IMR-90 (cell line): ENCODE measurements around the gene SLC16A8. TPM values are rescaled to one million over a fixed set of nuclear protein-coding genes. Genes with fewer than 3 reads are reported as not detected.

Experiments
- ATAC-seq: fragments of 200-7000 bp; cut with Tn5 transposase; 2 replicates; pipeline ENCODE4 v1.9.1; 2020; ENCODE audit warnings: low read depth, mild to moderate bottlenecking, moderate library complexity
- BruUV-seq: library from RNA; stranded (reverse); fragments of 400-500 nt; replicated peaks from 2 replicates; lab custom pipeline; 2021; lab: Mats Ljungman, UMichigan
- CTCF ChIA-PET: fragments of 300-600 bp; formaldehyde crosslinking; extraction: SDS; loops from one replicate; lab custom pipeline; 2021; ENCODE audit warnings: antibody characterized with exemption; lab: Yijun Ruan, JAX
- POLR2A ChIA-PET: fragments of 300-600 bp; sonication (Branson Sonifier 250); formaldehyde crosslinking; loops from one replicate; lab custom pipeline; 2022; ENCODE audit warnings: antibody characterized with exemption; ENCODE audit not compliant: unreplicated experiment; lab: Charles Lee
- DNase-seq: peaks from one replicate; pipeline ENCODE4 v3.0.0; 2013
- H2AFZ ChIP-seq: replicated peaks from 2 replicates; pipeline ENCODE3; 2013; ENCODE audit warnings: low read length, mild to moderate bottlenecking; ENCODE audit not compliant: poor library complexity
- H2AK5ac ChIP-seq: 2 replicates; pipeline ENCODE4 v1.6.1; 2013; ENCODE audit warnings: low read depth, low read length, inconsistent platforms
- H2AK9ac ChIP-seq: replicated peaks from 2 replicates; pipeline ENCODE3; 2013; ENCODE audit warnings: mild to moderate bottlenecking, low read depth, low read length, moderate library complexity; ENCODE audit not compliant: poor library complexity
- H2BK120ac ChIP-seq: 2 replicates; pipeline ENCODE4 v1.6.1; 2013; ENCODE audit warnings: low read depth, low read length, inconsistent platforms
- H2BK15ac ChIP-seq: 3 replicates; pipeline ENCODE4 v1.6.1; 2013; ENCODE audit warnings: low read depth, low read length, inconsistent platforms
- H2BK20ac ChIP-seq: 2 replicates; pipeline ENCODE4 v1.6.1; 2013; ENCODE audit warnings: low read depth, mild to moderate bottlenecking, inconsistent platforms, low read length, moderate library complexity
- H2BK5ac ChIP-seq: 2 replicates; pipeline ENCODE4 v1.6.1; 2013; ENCODE audit warnings: mild to moderate bottlenecking, low read depth, low read length, inconsistent platforms; ENCODE audit not compliant: poor library complexity, severe bottlenecking
- H3K14ac ChIP-seq: replicated peaks from 2 replicates; pipeline ENCODE4 v1.6.1; 2013; ENCODE audit warnings: low read depth, low read length, inconsistent platforms
- H3K18ac ChIP-seq: 2 replicates; pipeline ENCODE4 v1.6.1; 2013; ENCODE audit warnings: low read depth, low read length, control low read depth
- H3K23ac ChIP-seq: 2 replicates; pipeline ENCODE4 v1.6.1; 2013; ENCODE audit warnings: low read depth, low read length, inconsistent platforms
- H3K27ac ChIP-seq: 2 replicates; pipeline ENCODE4 v1.5.1; 2013; ENCODE audit warnings: mild to moderate bottlenecking, control low read depth, low read length; ENCODE audit not compliant: insufficient read depth
- H3K27me3 ChIP-seq: 2 replicates; pipeline ENCODE4 v1.6.1; 2013; ENCODE audit warnings: low read length; ENCODE audit not compliant: control insufficient read depth, insufficient read depth
- H3K36me3 ChIP-seq: 2 replicates; pipeline ENCODE4 v1.6.1; 2013; ENCODE audit warnings: low read length, mixed read lengths; ENCODE audit not compliant: control insufficient read depth, insufficient read depth
- H3K4ac ChIP-seq: 2 replicates; pipeline ENCODE4 v1.6.1; 2013; ENCODE audit warnings: low read depth, low read length, inconsistent platforms
- H3K4me1 ChIP-seq: 2 replicates; pipeline ENCODE4 v1.6.1; 2013; ENCODE audit warnings: low read length, mixed read lengths; ENCODE audit not compliant: control insufficient read depth, insufficient read depth
- H3K4me2 ChIP-seq: 2 replicates; pipeline ENCODE4 v1.6.1; 2013; ENCODE audit warnings: low read depth, mild to moderate bottlenecking, control low read depth, low read length, moderate library complexity
- H3K4me3 ChIP-seq: 2 replicates; pipeline ENCODE4 v1.5.1; 2013; ENCODE audit warnings: low read depth, mild to moderate bottlenecking, control low read depth, low read length, moderate library complexity; ENCODE audit not compliant: insufficient read depth
- H3K56ac ChIP-seq: 2 replicates; pipeline ENCODE4 v1.6.1; 2013; ENCODE audit warnings: low read length, inconsistent platforms; ENCODE audit not compliant: insufficient read depth; ENCODE audit errors: extremely low read depth
- H3K79me1 ChIP-seq, 2 experiments: 2 replicates each; pipeline ENCODE4 v1.6.1; 2013; ENCODE audit warnings: low read length in 2 of 2, inconsistent platforms in 1 of 2, low read depth in 1 of 2
- H3K9ac ChIP-seq: 2 replicates; pipeline ENCODE4 v1.6.1; 2013; ENCODE audit warnings: low read depth, low read length, control low read depth
- H3K9me1 ChIP-seq: 2 replicates; pipeline ENCODE4 v1.6.1; 2013; ENCODE audit warnings: low read length, inconsistent platforms; ENCODE audit not compliant: insufficient read depth
- H3K9me3 ChIP-seq: 2 replicates; pipeline ENCODE4 v1.6.1; 2013; ENCODE audit warnings: low read length; ENCODE audit not compliant: control insufficient read depth, insufficient read depth
- H4K20me1 ChIP-seq: 2 replicates; pipeline ENCODE4 v1.6.1; 2013; ENCODE audit warnings: low read length, inconsistent platforms; ENCODE audit not compliant: insufficient read depth
- H4K5ac ChIP-seq: 2 replicates; pipeline ENCODE4 v1.6.1; 2013; ENCODE audit warnings: mild to moderate bottlenecking, low read depth, low read length, control low read depth
- H4K8ac ChIP-seq, 2 experiments: 2 replicates each; pipeline ENCODE4 v1.6.1; 2013; ENCODE audit warnings: low read depth in 2 of 2, low read length in 2 of 2, control low read depth in 1 of 2, inconsistent platforms in 1 of 2
- H4K91ac ChIP-seq: 2 replicates; pipeline ENCODE4 v1.6.1; 2013; ENCODE audit warnings: low read depth, low read length, inconsistent platforms; ENCODE audit not compliant: insufficient read depth
- BHLHE40 ChIP-seq: fragments of 150-350 bp; IDR thresholded peaks from 2 replicates; pipeline ENCODE4 v1.6.1; 2016; ENCODE audit warnings: mild to moderate bottlenecking, low read depth, low read length
- MAFK ChIP-seq: IDR thresholded peaks from 2 replicates; pipeline ENCODE4 v1.6.1; 2012; ENCODE audit warnings: low read depth, low read length, improper control_type of control experiment
- MAZ ChIP-seq: IDR thresholded peaks from 2 replicates; pipeline ENCODE4 v1.6.1; 2012; ENCODE audit warnings: low read depth, mild to moderate bottlenecking, low read length, improper control_type of control experiment, moderate library complexity, borderline replicate concordance
- MXI1 ChIP-seq: IDR thresholded peaks from 2 replicates; pipeline ENCODE4 v1.6.1; 2012; ENCODE audit warnings: low read depth, mild to moderate bottlenecking, low read length, moderate library complexity, borderline replicate concordance
- NFE2L2 ChIP-seq: fragments of 150-350 bp; IDR thresholded peaks from 2 replicates; pipeline ENCODE4 v1.6.1; 2016; ENCODE audit warnings: low read depth, mild to moderate bottlenecking, low read length
- RAD21 ChIP-seq: IDR thresholded peaks from 2 replicates; pipeline ENCODE4 v1.6.1; 2012; ENCODE audit warnings: low read length, improper control_type of control experiment
- SMC3 ChIP-seq: fragments of 150-350 bp; IDR thresholded peaks from 2 replicates; pipeline ENCODE4 v1.6.1; 2016; ENCODE audit warnings: low read depth, mild to moderate bottlenecking, antibody characterized with exemption, low read length, moderate library complexity
- WGBS, 2 experiments: methylation state at CpG; one replicate each; pipeline versions ENCODE4 v1.1.5 to v1.1.7; 2013; ENCODE audit warnings: missing lambda C conversion rate in 2 of 2; ENCODE audit not compliant: insufficient read length in 1 of 2; ENCODE audit errors: extremely low coverage in 2 of 2; 5-methylcytosine and 5-hydroxymethylcytosine counted together
- dilution Hi-C: fragments of 300-500 bp; cut with HindIII; formaldehyde crosslinking; loops from one replicate; pipeline ENCODE4 v1.14.3; 2018; ENCODE audit warnings: low sequenced_read_pairs; ENCODE audit not compliant: unreplicated experiment
- in situ Hi-C: fragments of 300-500 bp; cut with MboI; formaldehyde crosslinking; loops from 3 replicates; pipeline ENCODE4 v1.14.3; 2019; ENCODE audit warnings: low sequenced_read_pairs, inconsistent platforms, mixed read lengths
- intact Hi-C: fragments of 100-400 bp; cut with micrococcal nuclease; formaldehyde crosslinking; loops from 2 replicates; pipeline ENCODE4 v1.10.0; 2022
- polyA plus RNA-seq, 3 experiments: library from polyadenylated mRNA; depleted of rRNA; stranded (reverse); fragments of >200 nt; gene quantifications; 2 replicates each; pipeline ENCODE4 v1.2.3, GENCODE V29; 2012; ENCODE audit warnings: low replicate concordance in 1 of 3
- total RNA-seq: library from RNA; depleted of rRNA; stranded (reverse); fragments of >200 nt; gene quantifications from 2 replicates; pipeline ENCODE4 v1.2.3, GENCODE V29; 2012
- TF ChIP-seq, protein P1 (sequence below): fragments of 150-350 bp; IDR thresholded peaks from 2 replicates; pipeline ENCODE4 v1.6.1; 2016; ENCODE audit warnings: low read depth, mild to moderate bottlenecking, low read length, moderate library complexity, borderline replicate concordance

SLC16A8 gene
- total and polyA plus RNA-seq, 2 of the 4 experiments (the other 2 are of a cell fraction): not detected

DNA sequence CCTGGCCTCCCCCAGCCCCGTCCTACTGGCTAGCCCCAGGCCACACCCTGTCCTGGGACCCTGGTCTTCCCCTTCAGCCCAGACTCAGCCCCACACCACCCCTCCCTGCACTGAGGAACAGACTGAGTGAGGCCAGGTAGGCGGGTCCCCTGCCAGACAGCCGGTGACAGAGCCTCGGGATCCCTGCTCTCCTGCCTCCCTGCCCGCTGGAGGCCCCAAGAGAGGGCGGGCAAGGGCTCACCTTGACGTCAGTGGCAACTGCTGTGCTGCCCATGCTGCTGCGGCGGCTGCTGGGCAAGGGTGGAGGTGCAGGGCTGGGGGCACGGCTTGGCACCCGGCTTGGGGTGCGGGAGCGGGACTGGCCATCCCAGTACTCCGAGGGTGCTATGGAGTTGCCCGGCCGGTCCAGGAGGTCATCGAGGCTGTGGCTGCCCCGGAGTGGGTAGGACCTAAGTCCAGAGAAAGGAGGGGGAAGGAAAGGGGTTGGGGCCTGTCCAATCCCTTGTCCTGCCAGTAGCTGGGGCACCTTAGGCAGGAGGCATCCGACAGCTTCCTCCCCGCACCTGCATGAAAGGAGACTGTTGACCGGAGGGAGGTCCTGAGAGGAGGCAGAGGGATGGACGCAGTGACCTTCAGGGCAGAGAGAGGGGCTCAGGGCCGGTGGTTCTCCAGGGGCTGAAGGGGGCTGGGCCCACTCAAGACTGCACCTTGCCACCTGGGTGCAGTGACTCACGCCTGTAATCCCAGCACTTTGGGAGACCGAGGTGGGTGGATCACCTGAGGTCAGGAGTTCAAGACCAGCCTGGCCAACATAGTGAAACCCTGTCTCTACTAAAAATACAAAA is 2.2 kb upstream of the SLC16A8 start:
- no peak overlapping the region for H3K23ac ChIP-seq
- dilution Hi-C loops: no loop called here
- H3K4me2 ChIP-seq: no peak overlapping the region
- BruUV-seq: no TSS peak
- H2AK9ac ChIP-seq: peak overlapping the region; percentile 42
- H3K9ac ChIP-seq: no peak overlapping the region
- no peak overlapping the region for H2AFZ ChIP-seq
- H3K4me1 ChIP-seq: peaks cover 2% of the 10 kb centered on the region; the same call in 1 of the 2 replicates
- H2AK5ac ChIP-seq: no peak overlapping the region
- no peaks in the 10 kb centered on the region for H3K79me1 ChIP-seq
- H4K5ac ChIP-seq: no peak overlapping the region
- H4K91ac ChIP-seq: no peak overlapping the region
- H4K20me1 ChIP-seq: no peaks in the 10 kb centered on the region; the same call in 1 of the 2 replicates
- no peak overlapping the region for H4K8ac ChIP-seq
- no peak overlapping the region for H3K4ac ChIP-seq
- intact Hi-C loops: no loop called here
- 67% methylated on average over 13 of the region's 25 CpGs; no CpG with 5 or more reads in 1 of the 2 experiments for WGBS, 2 experiments
- H3K14ac ChIP-seq: no peak overlapping the region
- in situ Hi-C loops: no loop called here
- H2BK120ac ChIP-seq: no peak overlapping the region
- H3K27ac ChIP-seq: no peak overlapping the region
- no peaks in the 10 kb centered on the region for H3K36me3 ChIP-seq
- no peak overlapping the region for H3K56ac ChIP-seq
- H3K4me3 ChIP-seq: no peak overlapping the region
- ChIA-PET POLR2A (no interaction called here), CTCF (no interaction called here)
- no peak overlapping the region for H2BK5ac ChIP-seq
- H2BK20ac ChIP-seq: no peak overlapping the region
- H3K18ac ChIP-seq: no peak overlapping the region
- no peak for DNase-seq
- peaks cover 49% of the 10 kb centered on the region for H3K27me3 ChIP-seq
- ATAC-seq: no peak
- H3K9me3 ChIP-seq: no peaks in the 10 kb centered on the region
- no peaks in the 10 kb centered on the region for H3K9me1 ChIP-seq
- TF ChIP-seq BHLHE40: no peak
- TF ChIP-seq RAD21: no peak
- no peak for TF ChIP-seq MAZ
- TF ChIP-seq, protein P1, sequence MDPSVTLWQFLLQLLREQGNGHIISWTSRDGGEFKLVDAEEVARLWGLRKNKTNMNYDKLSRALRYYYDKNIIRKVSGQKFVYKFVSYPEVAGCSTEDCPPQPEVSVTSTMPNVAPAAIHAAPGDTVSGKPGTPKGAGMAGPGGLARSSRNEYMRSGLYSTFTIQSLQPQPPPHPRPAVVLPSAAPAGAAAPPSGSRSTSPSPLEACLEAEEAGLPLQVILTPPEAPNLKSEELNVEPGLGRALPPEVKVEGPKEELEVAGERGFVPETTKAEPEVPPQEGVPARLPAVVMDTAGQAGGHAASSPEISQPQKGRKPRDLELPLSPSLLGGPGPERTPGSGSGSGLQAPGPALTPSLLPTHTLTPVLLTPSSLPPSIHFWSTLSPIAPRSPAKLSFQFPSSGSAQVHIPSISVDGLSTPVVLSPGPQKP: no peak
- no peak for TF ChIP-seq MXI1
- TF ChIP-seq SMC3: no peak
- TF ChIP-seq NFE2L2: no peak
- no peak for TF ChIP-seq MAFK
- H2BK15ac ChIP-seq: no peak overlapping the region
